Measurements from ENCODE around the gene POLL.

The POLL gene

GRCh38 chr10:101578192-101578591 lies 9.9 kb downstream of the POLL start:
- no peak for DNase-seq (ENCODE audit: low spot score)
- Histone ChIP-seq H3K27ac (no peak overlapping the region), H3K4me3 (no peak overlapping the region)
- TF ChIP-seq, protein P1, sequence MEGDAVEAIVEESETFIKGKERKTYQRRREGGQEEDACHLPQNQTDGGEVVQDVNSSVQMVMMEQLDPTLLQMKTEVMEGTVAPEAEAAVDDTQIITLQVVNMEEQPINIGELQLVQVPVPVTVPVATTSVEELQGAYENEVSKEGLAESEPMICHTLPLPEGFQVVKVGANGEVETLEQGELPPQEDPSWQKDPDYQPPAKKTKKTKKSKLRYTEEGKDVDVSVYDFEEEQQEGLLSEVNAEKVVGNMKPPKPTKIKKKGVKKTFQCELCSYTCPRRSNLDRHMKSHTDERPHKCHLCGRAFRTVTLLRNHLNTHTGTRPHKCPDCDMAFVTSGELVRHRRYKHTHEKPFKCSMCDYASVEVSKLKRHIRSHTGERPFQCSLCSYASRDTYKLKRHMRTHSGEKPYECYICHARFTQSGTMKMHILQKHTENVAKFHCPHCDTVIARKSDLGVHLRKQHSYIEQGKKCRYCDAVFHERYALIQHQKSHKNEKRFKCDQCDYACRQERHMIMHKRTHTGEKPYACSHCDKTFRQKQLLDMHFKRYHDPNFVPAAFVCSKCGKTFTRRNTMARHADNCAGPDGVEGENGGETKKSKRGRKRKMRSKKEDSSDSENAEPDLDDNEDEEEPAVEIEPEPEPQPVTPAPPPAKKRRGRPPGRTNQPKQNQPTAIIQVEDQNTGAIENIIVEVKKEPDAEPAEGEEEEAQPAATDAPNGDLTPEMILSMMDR (IDR thresholded peaks at IDR 0.05), result no peak

DNA sequence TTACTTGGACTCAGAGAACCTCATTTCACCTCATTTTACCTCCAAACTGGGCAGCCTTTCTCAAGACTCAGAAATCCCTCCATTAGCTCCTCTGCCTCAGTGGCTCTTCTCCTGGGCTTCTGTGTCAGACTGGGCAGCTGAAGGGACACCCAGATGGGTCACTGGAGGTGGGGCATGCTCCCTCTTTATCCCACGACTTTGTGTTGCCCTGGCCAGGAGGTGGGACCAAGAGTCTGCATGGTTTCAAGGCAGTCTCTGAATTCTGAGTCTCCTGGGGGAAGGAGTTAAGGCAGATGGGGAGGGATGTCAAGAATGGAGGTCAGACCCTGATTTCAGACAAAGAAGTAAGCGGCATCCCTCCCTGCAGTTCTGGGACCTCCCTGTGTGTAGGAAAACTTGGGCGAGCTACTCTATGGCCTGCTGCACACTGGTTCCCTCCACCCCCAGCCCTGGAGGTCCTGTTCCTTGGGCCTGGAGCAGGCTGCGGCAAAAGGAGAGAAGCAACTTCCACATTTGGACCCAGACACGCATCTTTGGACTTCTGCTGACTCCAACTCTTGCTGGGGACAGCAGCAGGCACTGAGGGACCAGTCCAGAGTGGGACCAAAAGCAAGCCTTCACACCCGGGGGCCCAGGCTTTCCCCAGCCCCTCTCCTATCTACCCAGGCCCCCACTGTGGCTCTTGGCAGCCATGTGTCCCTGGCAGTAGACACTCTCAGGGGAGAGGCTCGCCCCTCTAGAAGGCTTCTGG lies 10.8 kb downstream of the POLL start:
- Histone ChIP-seq H3K27ac (no peak overlapping the region), H3K4me3 (no peak overlapping the region)
- DNase-seq (ENCODE audit: low spot score), result no peak
- TF ChIP-seq, protein P1 (IDR thresholded peaks at IDR 0.05), result no peak

DNA sequence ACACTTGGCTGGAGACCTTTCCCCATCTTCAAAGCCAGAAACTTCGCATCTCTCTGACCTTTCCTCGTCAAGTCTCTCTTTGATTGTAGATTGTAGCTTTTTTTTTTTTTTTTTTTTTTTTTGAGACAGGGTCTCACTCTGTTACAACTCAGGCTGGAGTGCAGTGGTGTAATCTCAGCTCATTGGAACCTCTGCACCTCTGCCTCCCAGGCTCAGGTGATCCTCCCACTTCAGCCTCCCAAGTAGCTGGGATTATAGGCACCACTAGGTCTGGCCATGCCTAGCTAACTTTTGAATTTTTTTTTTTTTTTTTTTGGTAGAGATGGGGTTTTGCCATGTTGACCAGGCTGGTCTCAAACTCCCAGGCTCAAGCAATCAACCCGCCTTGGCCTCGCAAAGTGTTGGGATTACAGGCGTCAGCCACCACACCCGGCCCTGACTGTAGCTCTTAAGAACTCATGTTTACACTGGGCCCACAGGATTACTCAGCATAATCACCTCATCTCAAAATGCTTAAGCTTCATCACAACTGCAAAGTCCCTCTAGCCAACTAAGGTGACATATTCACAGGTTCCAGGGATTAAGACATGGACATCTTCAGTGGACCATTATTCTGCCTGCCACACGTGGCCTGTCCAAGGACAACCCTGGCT lies 11.7 kb downstream of the POLL start:
- DNase-seq (ENCODE audit: low spot score), result no peak
- TF ChIP-seq, protein P1 (IDR thresholded peaks at IDR 0.05), result no peak
- Histone ChIP-seq H3K4me3 (no peak overlapping the region), H3K27ac (no peak overlapping the region)

GRCh38 chr10:101575580-101576210 lies 12.4 kb downstream of the POLL start:
- H3K4me3 ChIP-seq, result no peak overlapping the region
- H3K27ac ChIP-seq, result no peak overlapping the region
- no peak for DNase-seq (ENCODE audit: low spot score)
- TF ChIP-seq, protein P1 (IDR thresholded peaks at IDR 0.05), result no peak

DNA sequence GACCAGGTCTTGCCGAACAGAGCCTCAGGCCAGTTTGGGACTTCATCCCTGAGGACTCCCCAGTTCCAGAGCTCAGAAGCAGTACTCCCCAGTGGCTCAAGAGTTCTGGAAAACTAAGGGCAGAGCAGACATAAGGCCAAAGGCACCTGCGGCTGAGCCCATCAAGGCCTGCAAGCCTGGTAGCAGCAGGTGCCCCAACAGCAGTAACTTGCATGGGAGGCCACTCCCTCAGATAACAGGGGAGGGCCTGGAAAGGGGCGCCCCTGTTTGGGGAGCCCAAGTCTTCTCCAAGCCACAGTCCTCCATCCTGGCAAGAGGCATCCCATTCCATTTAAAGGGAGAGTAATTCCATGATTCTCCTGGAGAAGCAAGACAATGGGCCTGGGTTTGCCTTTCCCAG lies 13.0 kb downstream of the POLL start:
- TF ChIP-seq, protein P1 (IDR thresholded peaks at IDR 0.05), result no peak
- DNase-seq (ENCODE audit: low spot score), result no peak

DNA sequence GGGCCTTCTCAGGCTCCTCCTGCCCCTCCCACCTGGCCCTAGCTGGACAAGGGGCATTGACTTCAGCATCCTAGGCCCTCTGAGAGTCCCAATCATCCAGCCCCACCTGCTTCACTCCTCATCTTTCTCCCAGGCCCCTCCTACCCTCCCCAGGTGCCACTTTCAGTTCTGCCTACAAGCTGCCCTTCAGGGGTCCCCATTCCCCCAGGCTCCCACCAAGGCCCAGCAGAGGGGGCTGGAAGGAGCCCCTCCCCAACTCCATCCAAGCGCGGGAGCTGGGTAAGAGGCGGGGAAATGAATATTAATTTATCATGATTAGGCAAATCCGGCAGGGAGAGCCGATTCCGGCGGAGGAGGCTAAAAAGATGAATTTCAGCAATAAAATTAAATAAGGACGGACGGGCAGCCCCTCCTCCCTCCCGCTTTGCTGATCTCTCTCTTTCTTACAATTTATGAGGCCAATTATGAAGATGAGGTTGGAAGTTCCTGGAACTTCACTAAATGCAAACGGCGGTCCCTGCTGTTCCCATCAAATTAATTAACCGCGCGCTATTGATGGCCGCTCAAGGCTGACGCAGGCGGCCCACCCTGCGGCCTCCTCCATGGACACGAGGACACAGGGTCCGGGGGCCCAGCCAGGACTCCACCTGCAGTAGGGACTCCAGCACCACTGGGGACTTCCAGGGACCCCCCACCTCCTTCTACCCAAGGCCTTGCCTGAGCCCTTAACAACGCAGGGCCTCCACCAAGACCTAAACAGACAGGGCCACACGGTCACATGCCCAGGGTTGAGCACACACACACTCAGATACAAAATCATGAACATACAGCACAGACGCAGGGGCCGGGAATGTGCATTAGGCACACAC lies 13.9 kb downstream of the POLL start:
- H3K4me3 ChIP-seq, result no peak overlapping the region
- DNase-seq (ENCODE audit: low spot score), result no peak
- no peak overlapping the region for H3K27ac ChIP-seq
- TF ChIP-seq, protein P1 (IDR thresholded peaks at IDR 0.05), result no peak

More for the DNA sequence above, 13.0 kb downstream of the POLL start:
- H3K4me3 ChIP-seq, result no peak overlapping the region
- no peak overlapping the region for H3K27ac ChIP-seq
